Trophoblast cell (in vitro differentiated cells and primary cell): ENCODE measurements around the gene MAPRE3.

Source experiments
- DNase-seq, 2 donors: peaks; one replicate each; pipeline ENCODE4 v3.0.0-alpha.2; 2016
- H2AFZ ChIP-seq: 2 replicates; pipeline ENCODE4 v1.6.1; 2013; ENCODE audit warnings: low read length, moderate library complexity, mild to moderate bottlenecking; ENCODE audit not compliant: insufficient read depth, poor library complexity
- H2AK5ac ChIP-seq: 2 replicates; pipeline ENCODE4 v1.6.1; 2013; ENCODE audit warnings: mild to moderate bottlenecking, low read length
- H2BK120ac ChIP-seq: 2 replicates; pipeline ENCODE4 v1.6.1; 2013; ENCODE audit warnings: low read length, mild to moderate bottlenecking, moderate library complexity; ENCODE audit not compliant: insufficient read depth, poor library complexity
- H2BK12ac ChIP-seq: 2 replicates; pipeline ENCODE4 v1.6.1; 2013; ENCODE audit warnings: mild to moderate bottlenecking, low read length, moderate library complexity
- H2BK5ac ChIP-seq: 2 replicates; pipeline ENCODE4 v1.6.1; 2013; ENCODE audit warnings: low read length, low read depth, moderate library complexity, mild to moderate bottlenecking; ENCODE audit not compliant: poor library complexity
- H3K14ac ChIP-seq: 2 replicates; pipeline ENCODE4 v1.6.1; 2013; ENCODE audit warnings: mild to moderate bottlenecking, low read length
- H3K18ac ChIP-seq: 2 replicates; pipeline ENCODE4 v1.6.1; 2013; ENCODE audit warnings: mild to moderate bottlenecking, low read length
- H3K23ac ChIP-seq: 2 replicates; pipeline ENCODE4 v1.6.1; 2013; ENCODE audit warnings: low read length
- H3K27ac ChIP-seq: 2 replicates; pipeline ENCODE4 v1.5.1; 2013; ENCODE audit warnings: low read depth, mild to moderate bottlenecking, inconsistent platforms, low read length, moderate library complexity
- H3K27me3 ChIP-seq: 2 replicates; pipeline ENCODE4 v1.6.1; 2013; ENCODE audit warnings: inconsistent platforms, mild to moderate bottlenecking, low read length, moderate library complexity; ENCODE audit not compliant: insufficient read depth
- H3K36me3 ChIP-seq, 2 experiments: 1 replicate in 1 of 2; 2 replicates in 1 of 2; pipeline ENCODE4 v1.6.1; 2013; ENCODE audit warnings: low read length in 2 of 2, mild to moderate bottlenecking in 2 of 2, moderate library complexity in 1 of 2; ENCODE audit not compliant: insufficient read depth in 2 of 2, control insufficient read depth in 1 of 2
- H3K4ac ChIP-seq: 2 replicates; pipeline ENCODE4 v1.6.1; 2013; ENCODE audit warnings: low read depth, mild to moderate bottlenecking, low read length, moderate library complexity
- H3K4me1 ChIP-seq, 2 experiments: 1 replicate in 1 of 2; 2 replicates in 1 of 2; pipeline ENCODE4 v1.6.1; 2013; ENCODE audit warnings: low read length in 2 of 2, mild to moderate bottlenecking in 2 of 2, moderate library complexity in 1 of 2; ENCODE audit not compliant: insufficient read depth in 2 of 2, control insufficient read depth in 1 of 2
- H3K4me2 ChIP-seq: 2 replicates; pipeline ENCODE4 v1.6.1; 2013; ENCODE audit warnings: inconsistent platforms, mild to moderate bottlenecking, low read length, moderate library complexity
- H3K4me3 ChIP-seq: 2 replicates; pipeline ENCODE4 v1.5.1; 2013; ENCODE audit warnings: mild to moderate bottlenecking, low read depth, low read length, inconsistent platforms
- H3K79me1 ChIP-seq: one replicate; pipeline ENCODE4 v1.6.1; 2013; ENCODE audit warnings: low read length
- H3K79me2 ChIP-seq: 2 replicates; pipeline ENCODE4 v1.6.1; 2013; ENCODE audit warnings: low read length, mild to moderate bottlenecking; ENCODE audit not compliant: control insufficient read depth, insufficient read depth, poor library complexity
- H3K9ac ChIP-seq: 2 replicates; pipeline ENCODE4 v1.6.1; 2013; ENCODE audit warnings: mild to moderate bottlenecking, low read length
- H3K9me3 ChIP-seq: 2 replicates; pipeline ENCODE4 v1.6.1; 2013; ENCODE audit warnings: low read depth, mild to moderate bottlenecking, control low read depth, inconsistent platforms, low read length; ENCODE audit not compliant: insufficient read depth
- H4K12ac ChIP-seq: 2 replicates; pipeline ENCODE4 v1.6.1; 2013; ENCODE audit warnings: low read depth, mild to moderate bottlenecking, low read length, moderate library complexity
- H4K8ac ChIP-seq: 2 replicates; pipeline ENCODE4 v1.6.1; 2013; ENCODE audit warnings: low read depth, mild to moderate bottlenecking, low read length, moderate library complexity
- H4K91ac ChIP-seq: one replicate; pipeline ENCODE4 v1.6.1; 2013; ENCODE audit warnings: low read depth, mild to moderate bottlenecking, low read length, moderate library complexity
- WGBS: extraction: QIAGEN DNeasy Blood & Tissue Kit; methylation state at CpG from one replicate; pipeline ENCODE4 v1.1.7; 2013; ENCODE audit warnings: missing lambda C conversion rate; ENCODE audit not compliant: insufficient read length, insufficient coverage; ENCODE audit errors: extremely low coverage; 5-methylcytosine and 5-hydroxymethylcytosine counted together

The MAPRE3 gene

GRCh38 chr2:26989156-26989555, 18.7 kb downstream of the MAPRE3 start:
- H4K12ac ChIP-seq: no peak overlapping the region
- no peak overlapping the region for H3K4me3 ChIP-seq
- WGBS: no CpG with 5 or more reads among the region's 8 CpGs
- H3K27ac ChIP-seq: no peak overlapping the region
- H3K9ac ChIP-seq: no peak overlapping the region
- H3K79me1 ChIP-seq: no peaks in the 10 kb centered on the region
- peaks cover 1% of the 10 kb centered on the region for H3K9me3 ChIP-seq
- DNase-seq: no peak
- H2AK5ac ChIP-seq: no peak overlapping the region
- no peak overlapping the region for H3K23ac ChIP-seq
- H4K8ac ChIP-seq: no peak overlapping the region
- H2AFZ ChIP-seq: no peak overlapping the region
- no peak overlapping the region for H2BK12ac ChIP-seq
- no peak overlapping the region for H2BK120ac ChIP-seq
- H3K18ac ChIP-seq: no peak overlapping the region
- no peaks in the 10 kb centered on the region for H3K36me3 ChIP-seq
- no peak overlapping the region for H3K14ac ChIP-seq
- H4K91ac ChIP-seq: no peak overlapping the region
- no peaks in the 10 kb centered on the region for H3K79me2 ChIP-seq
- no peak overlapping the region for H2BK5ac ChIP-seq
- H3K4ac ChIP-seq: no peak overlapping the region
- H3K4me2 ChIP-seq: no peak overlapping the region
- H3K27me3 ChIP-seq: peaks cover 2% of the 10 kb centered on the region
- H3K4me1 ChIP-seq: peaks cover 0 to 4% of the 10 kb centered on the region in 2 experiments

DNA sequence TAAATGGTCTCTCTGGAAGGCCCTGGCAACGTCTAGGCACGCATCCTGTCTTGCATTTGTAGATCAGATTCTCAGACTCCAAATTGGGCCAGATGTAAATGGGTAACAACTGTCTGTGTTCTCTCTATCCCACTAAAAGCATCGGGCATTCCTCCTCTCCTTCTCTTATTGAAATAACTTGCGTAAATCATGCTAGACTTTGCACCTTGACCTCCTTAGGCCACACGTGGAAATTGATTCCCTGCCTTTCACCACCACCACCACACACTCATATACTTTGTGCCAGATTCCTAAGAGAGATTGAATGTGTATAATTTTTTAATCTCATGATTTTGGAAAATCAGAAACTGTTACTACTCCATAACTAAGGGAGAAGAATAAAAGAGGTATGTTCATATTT, 21.3 kb downstream of the MAPRE3 start:
- no peaks in the 10 kb centered on the region for H3K79me1 ChIP-seq
- H2BK12ac ChIP-seq: no peak overlapping the region
- DNase-seq: no peak
- no peak overlapping the region for H3K23ac ChIP-seq
- H2AFZ ChIP-seq: no peak overlapping the region
- no peaks in the 10 kb centered on the region for H3K27me3 ChIP-seq
- no peaks in the 10 kb centered on the region for H3K36me3 ChIP-seq
- WGBS: no CpG with 5 or more reads among the region's 5 CpGs
- H3K18ac ChIP-seq: no peak overlapping the region
- no peak overlapping the region for H3K4me3 ChIP-seq
- H4K8ac ChIP-seq: no peak overlapping the region
- no peak overlapping the region for H2AK5ac ChIP-seq
- no peak overlapping the region for H3K9ac ChIP-seq
- peaks cover 0 to 4% of the 10 kb centered on the region in 2 experiments for H3K4me1 ChIP-seq
- no peak overlapping the region for H4K12ac ChIP-seq
- no peak overlapping the region for H4K91ac ChIP-seq
- H3K4ac ChIP-seq: no peak overlapping the region
- no peak overlapping the region for H3K27ac ChIP-seq
- H3K9me3 ChIP-seq: no peaks in the 10 kb centered on the region
- no peak overlapping the region for H3K14ac ChIP-seq
- no peak overlapping the region for H3K4me2 ChIP-seq
- no peak overlapping the region for H2BK5ac ChIP-seq
- no peak overlapping the region for H2BK120ac ChIP-seq
- H3K79me2 ChIP-seq: no peaks in the 10 kb centered on the region

DNA sequence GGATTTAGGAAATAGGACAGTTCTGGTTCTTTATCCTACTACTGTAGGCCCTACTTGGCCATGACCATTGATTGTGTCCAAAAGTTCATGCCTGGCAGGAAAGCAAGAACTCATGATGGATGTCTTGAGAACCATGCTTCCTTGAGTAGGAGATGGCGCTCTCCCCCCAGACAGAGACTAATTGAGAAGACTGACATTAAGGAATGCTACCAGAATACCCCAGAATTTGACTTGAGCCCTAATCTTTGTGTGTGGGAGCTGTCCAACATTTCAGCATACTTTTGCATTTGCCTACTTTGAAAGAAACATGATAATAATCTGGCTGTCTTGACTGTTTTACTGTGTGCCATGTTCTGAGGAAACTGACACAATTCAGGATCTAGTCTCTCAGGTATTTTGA, 23.3 kb downstream of the MAPRE3 start:
- H3K79me1 ChIP-seq: no peaks in the 10 kb centered on the region
- no peak overlapping the region for H2BK5ac ChIP-seq
- H3K18ac ChIP-seq: no peak overlapping the region
- no peak overlapping the region for H3K4ac ChIP-seq
- no peak overlapping the region for H3K14ac ChIP-seq
- H3K36me3 ChIP-seq: no peaks in the 10 kb centered on the region
- WGBS: no CpG with 5 or more reads among the region's 1 CpG
- no peak overlapping the region for H3K27ac ChIP-seq
- no peaks in the 10 kb centered on the region for H3K27me3 ChIP-seq
- H2AK5ac ChIP-seq: no peak overlapping the region
- H3K79me2 ChIP-seq: no peaks in the 10 kb centered on the region
- H4K91ac ChIP-seq: no peak overlapping the region
- H3K4me2 ChIP-seq: no peak overlapping the region
- H3K4me1 ChIP-seq: peaks cover 0 to 4% of the 10 kb centered on the region in 2 experiments
- no peak overlapping the region for H2BK120ac ChIP-seq
- no peak overlapping the region for H3K9ac ChIP-seq
- no peak overlapping the region for H4K12ac ChIP-seq
- H3K4me3 ChIP-seq: no peak overlapping the region
- no peak overlapping the region for H3K23ac ChIP-seq
- H2BK12ac ChIP-seq: no peak overlapping the region
- DNase-seq: no peak
- no peak overlapping the region for H4K8ac ChIP-seq
- no peak overlapping the region for H2AFZ ChIP-seq
- H3K9me3 ChIP-seq: no peaks in the 10 kb centered on the region

- Histone ChIP-seq H3K9me3 (no peaks in the 10 kb centered on the region), H4K12ac (no peak overlapping the region), H2AK5ac (no peak overlapping the region), H3K4me3 (no peak overlapping the region), H4K8ac (no peak overlapping the region), H2BK5ac (no peak overlapping the region), H3K14ac (no peak overlapping the region), H3K23ac (no peak overlapping the region), H4K91ac (no peak overlapping the region), H3K27me3 (no peaks in the 10 kb centered on the region), H3K79me2 (no peaks in the 10 kb centered on the region), H2BK12ac (no peak overlapping the region), H3K4me2 (no peak overlapping the region), H3K18ac (no peak overlapping the region), H3K36me3 (no peaks in the 10 kb centered on the region), H3K4me1 (peaks cover 0 to 4% of the 10 kb centered on the region in 2 experiments), H3K4ac (no peak overlapping the region), H3K27ac (no peak overlapping the region), H3K9ac (no peak overlapping the region), H3K79me1 (no peaks in the 10 kb centered on the region), H2BK120ac (no peak overlapping the region), H2AFZ (no peak overlapping the region)
- no CpG with 5 or more reads among the region's 1 CpG for WGBS
- DNase-seq: no peak
Observed at GRCh38 chr2:26994983-26995382, 24.5 kb downstream of the MAPRE3 start.
